HepG2 (cell line): ENCODE results near the gene NOL4L. TPM values are rescaled to one million over a fixed set of nuclear protein-coding genes. Genes with fewer than 3 reads are reported as not detected.

Experiments
- AGO1 ChIP-seq: fragments of 200-400 bp; formaldehyde crosslinking; IDR thresholded peaks from 2 replicates; pipeline ENCODE4 v1.6.1; 2017; ENCODE audit warnings: mild to moderate bottlenecking, low read depth, low read length, moderate library complexity; ENCODE audit not compliant: poor library complexity, severe bottlenecking
- CENPX ChIP-seq: sonication (generic); formaldehyde crosslinking; IDR thresholded peaks from 2 replicates; pipeline ENCODE4 v1.9.0; 2021; ENCODE audit warnings: mild to moderate bottlenecking, missing genetic modification reagents, moderate library complexity
- HMGXB3 ChIP-seq: sonication (generic); formaldehyde crosslinking; IDR thresholded peaks from 2 replicates; pipeline ENCODE4 v1.4.0; 2020; ENCODE audit warnings: missing genetic modification reagents, borderline replicate concordance
- HNRNPL ChIP-seq: fragments of 200-400 bp; formaldehyde crosslinking; IDR thresholded peaks from 2 replicates; pipeline ENCODE4 v1.6.1; 2017; ENCODE audit warnings: mild to moderate bottlenecking, low read depth, low read length
- MXD3 ChIP-seq: IDR thresholded peaks from 2 replicates; pipeline ENCODE4 v1.6.1; 2016; ENCODE audit warnings: mild to moderate bottlenecking, missing biosample characterization, missing genetic modification reagents
- PATZ1 ChIP-seq: sonication (generic); formaldehyde crosslinking; IDR thresholded peaks from 2 replicates; pipeline ENCODE4 v1.4.0; 2020; ENCODE audit warnings: missing genetic modification reagents
- PAX8 ChIP-seq: sonication (generic); formaldehyde crosslinking; IDR thresholded peaks from 2 replicates; pipeline ENCODE4 v1.8.0; 2022; ENCODE audit warnings: mild to moderate bottlenecking, missing genetic modification reagents, borderline replicate concordance
- TEAD2 ChIP-seq: sonication (generic); formaldehyde crosslinking; IDR thresholded peaks from 2 replicates; pipeline ENCODE4 v1.9.0; 2021; ENCODE audit warnings: missing genetic modification reagents
- ZFP90 ChIP-seq: sonication (generic); formaldehyde crosslinking; IDR thresholded peaks from 2 replicates; pipeline ENCODE4 v1.8.0; 2022; ENCODE audit warnings: missing genetic modification reagents, mild to moderate bottlenecking, inconsistent platforms, borderline replicate concordance
- ZNF136 ChIP-seq: sonication (generic); formaldehyde crosslinking; IDR thresholded peaks from 2 replicates; pipeline ENCODE4 v1.8.1; 2022; ENCODE audit warnings: low read depth, mild to moderate bottlenecking, moderate library complexity, missing genetic modification reagents
- ZNF280B ChIP-seq: sonication (generic); formaldehyde crosslinking; IDR thresholded peaks from 2 replicates; pipeline ENCODE4 v1.5.0; 2020; ENCODE audit warnings: missing genetic modification reagents, mild to moderate bottlenecking, borderline replicate concordance
- ZNF609 ChIP-seq: sonication (generic); formaldehyde crosslinking; IDR thresholded peaks from 2 replicates; pipeline ENCODE4 v1.4.0; 2020; ENCODE audit warnings: mild to moderate bottlenecking, missing genetic modification reagents, borderline replicate concordance
- ZNF709 ChIP-seq: sonication (generic); formaldehyde crosslinking; IDR thresholded peaks from 2 replicates; pipeline ENCODE4 v1.5.0; 2020; ENCODE audit warnings: mild to moderate bottlenecking, missing genetic modification reagents
- ZNF768 ChIP-seq: sonication (generic); formaldehyde crosslinking; IDR thresholded peaks from 2 replicates; pipeline ENCODE4 v1.4.0; 2020; ENCODE audit warnings: missing genetic modification reagents
- ZNF776 ChIP-seq: sonication (generic); formaldehyde crosslinking; IDR thresholded peaks from 2 replicates; pipeline ENCODE4 v1.4.0; 2020; ENCODE audit warnings: mild to moderate bottlenecking, missing genetic modification reagents
- polyA plus RNA-seq, 8 experiments: library from polyadenylated mRNA; depleted of rRNA in 3 of 8; stranded (reverse) in 7 of 8; unstranded in 1 of 8; fragments of >200 nt; fragmentation: Illumina TruSeq in 4 of 8; extraction: Trizol in 4 of 8; gene quantifications; 2 replicates each; pipeline versions ENCODE4 v1.2.1 to v1.2.3, GENCODE V29; 2011 to 2016; ENCODE audit warnings: low read depth in 4 of 8, missing spikeins in 1 of 8, mixed read lengths in 1 of 8; ENCODE audit not compliant: insufficient read depth in 1 of 8
- total RNA-seq, 5 experiments: library from RNA; depleted of rRNA; stranded (reverse); fragments of >200 nt; fragmentation: Illumina TruSeq; extraction: Trizol; gene quantifications; 2 replicates each; pipeline ENCODE4 v1.2.3, GENCODE V29; 2016; ENCODE audit warnings: low read depth in 1 of 5

The NOL4L gene
- total and polyA plus RNA-seq, 2 of the 13 experiments (the other 11 are each of a cell fraction or from before 2014, with no cell fraction given) = 16.6 to 35.4 TPM

- TF ChIP-seq PAX8 (CRISPR knock-in tag) (no peak), ZNF609 (CRISPR knock-in tag) (0 out of 2 replicates have a peak, but pooled peaks have one; percentile 9), ZNF136 (no peak), CENPX (CRISPR knock-in tag) (no peak), MXD3 (CRISPR knock-in tag) (0 out of 2 replicates have a peak, but pooled peaks have one; percentile 26), ZNF768 (CRISPR knock-in tag) (peak; percentile 17; the same call in 1 of the 2 replicates), ZNF280B (CRISPR knock-in tag) (no peak; the same call in 1 of the 2 replicates), HMGXB3 (no peak), TEAD2 (CRISPR knock-in tag) (no peak), AGO1 (peak; percentile 51), PATZ1 (peak; percentile 27; the same call in 1 of the 2 replicates), HNRNPL (0 out of 2 replicates have a peak, but pooled peaks have one; percentile 21), ZNF776 (CRISPR knock-in tag) (0 out of 2 replicates have a peak, but pooled peaks have one; percentile 7), ZFP90 (CRISPR knock-in tag) (0 out of 2 replicates have a peak, but pooled peaks have one; percentile 32), ZNF709 (CRISPR knock-in tag) (peak; percentile 19; the same call in 1 of the 2 replicates)
Measured at GRCh38 chr20:32623667-32624157, 38.6 kb upstream of the NOL4L start (continued).
